ENCODE measurements around the gene SORBS1.

Gene SORBS1

DNA sequence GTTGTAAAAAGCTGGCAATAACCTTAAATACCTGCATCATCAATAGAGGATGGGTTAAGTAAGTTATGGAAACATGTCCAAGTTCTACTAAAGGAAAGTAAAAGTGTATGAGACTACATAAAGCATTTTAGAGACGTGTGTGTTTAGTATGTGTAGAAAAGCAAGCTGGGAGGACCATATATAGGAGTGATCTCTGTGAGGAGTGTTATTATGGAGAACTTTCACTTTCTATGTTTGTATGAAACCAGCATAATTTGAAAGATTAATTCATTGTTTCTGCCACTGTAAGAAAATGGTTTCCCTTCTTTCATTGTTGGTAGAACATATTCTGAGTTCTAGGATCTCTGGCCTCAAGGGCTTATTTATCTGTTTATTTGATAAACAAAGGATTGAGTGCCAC, 251.2 kb downstream of the SORBS1 start:
- DNase-seq (ENCODE audit: low spot score): no peak
- in situ Hi-C loops (cut with MboI; ENCODE audit: low pct_unique_long_range_greater_than_20kb, low sequenced_read_pairs, unreplicated experiment): no loop called here
- TF ChIP-seq, protein P1, sequence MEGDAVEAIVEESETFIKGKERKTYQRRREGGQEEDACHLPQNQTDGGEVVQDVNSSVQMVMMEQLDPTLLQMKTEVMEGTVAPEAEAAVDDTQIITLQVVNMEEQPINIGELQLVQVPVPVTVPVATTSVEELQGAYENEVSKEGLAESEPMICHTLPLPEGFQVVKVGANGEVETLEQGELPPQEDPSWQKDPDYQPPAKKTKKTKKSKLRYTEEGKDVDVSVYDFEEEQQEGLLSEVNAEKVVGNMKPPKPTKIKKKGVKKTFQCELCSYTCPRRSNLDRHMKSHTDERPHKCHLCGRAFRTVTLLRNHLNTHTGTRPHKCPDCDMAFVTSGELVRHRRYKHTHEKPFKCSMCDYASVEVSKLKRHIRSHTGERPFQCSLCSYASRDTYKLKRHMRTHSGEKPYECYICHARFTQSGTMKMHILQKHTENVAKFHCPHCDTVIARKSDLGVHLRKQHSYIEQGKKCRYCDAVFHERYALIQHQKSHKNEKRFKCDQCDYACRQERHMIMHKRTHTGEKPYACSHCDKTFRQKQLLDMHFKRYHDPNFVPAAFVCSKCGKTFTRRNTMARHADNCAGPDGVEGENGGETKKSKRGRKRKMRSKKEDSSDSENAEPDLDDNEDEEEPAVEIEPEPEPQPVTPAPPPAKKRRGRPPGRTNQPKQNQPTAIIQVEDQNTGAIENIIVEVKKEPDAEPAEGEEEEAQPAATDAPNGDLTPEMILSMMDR (IDR thresholded peaks at IDR 0.05; ENCODE audit: extremely low read depth, insufficient read depth, missing control alignments): no peak

DNA sequence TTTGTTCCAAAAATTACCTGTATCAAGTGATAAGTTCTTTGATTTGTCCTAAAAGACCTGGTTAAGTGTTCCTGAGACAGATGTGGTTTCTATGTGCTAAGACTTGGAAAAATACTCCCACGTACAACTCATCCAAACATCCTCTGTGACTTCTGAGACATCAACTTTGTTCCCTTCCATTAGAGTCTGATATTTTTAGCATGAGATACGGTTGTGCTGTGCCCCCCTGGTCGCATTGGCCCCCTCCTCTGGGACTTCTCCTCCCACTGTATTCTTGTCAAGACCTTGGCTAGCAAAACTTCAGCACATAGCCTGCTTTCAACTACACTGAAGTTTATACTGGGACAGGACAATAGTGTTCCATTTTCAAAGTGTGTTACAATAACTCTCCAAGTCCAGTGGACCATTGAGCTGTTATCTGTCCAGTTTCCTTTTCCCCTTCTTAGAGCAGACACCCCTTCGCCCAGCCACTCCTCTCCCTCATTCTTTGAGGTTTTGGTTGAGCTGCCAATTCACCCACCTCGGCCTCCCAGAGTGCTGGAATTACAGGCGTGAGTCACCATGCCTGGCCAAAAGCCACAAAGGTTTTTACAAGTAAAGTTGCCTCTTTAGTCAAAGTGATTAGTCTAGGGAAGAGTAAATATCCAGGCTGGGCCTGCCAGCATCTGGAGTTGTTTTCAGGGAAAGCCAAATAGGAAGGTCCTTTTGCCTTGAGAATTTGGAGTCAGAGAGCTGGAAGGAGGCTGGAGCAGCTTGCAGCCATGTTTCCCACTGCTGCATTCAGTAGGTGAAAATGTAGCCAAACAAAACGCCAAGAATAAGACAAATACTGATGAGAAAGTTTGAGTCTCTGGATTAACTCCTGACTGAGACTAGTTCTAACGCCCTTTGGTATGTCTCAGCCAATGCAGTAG, 252.5 kb downstream of the SORBS1 start:
- no peak for DNase-seq (ENCODE audit: low spot score)
- in situ Hi-C loops (cut with MboI; ENCODE audit: low pct_unique_long_range_greater_than_20kb, low sequenced_read_pairs, unreplicated experiment): no loop called here
- TF ChIP-seq, protein P1 (IDR thresholded peaks at IDR 0.05; ENCODE audit: extremely low read depth, insufficient read depth, missing control alignments): no peak

GRCh38 chr10:95306851-95307250, 254.3 kb downstream of the SORBS1 start:
- TF ChIP-seq, protein P1 (IDR thresholded peaks at IDR 0.05; ENCODE audit: extremely low read depth, insufficient read depth, missing control alignments): no peak
- in situ Hi-C loops (cut with MboI; ENCODE audit: low pct_unique_long_range_greater_than_20kb, low sequenced_read_pairs, unreplicated experiment): no loop called here
- no peak for DNase-seq (ENCODE audit: low spot score)

DNA sequence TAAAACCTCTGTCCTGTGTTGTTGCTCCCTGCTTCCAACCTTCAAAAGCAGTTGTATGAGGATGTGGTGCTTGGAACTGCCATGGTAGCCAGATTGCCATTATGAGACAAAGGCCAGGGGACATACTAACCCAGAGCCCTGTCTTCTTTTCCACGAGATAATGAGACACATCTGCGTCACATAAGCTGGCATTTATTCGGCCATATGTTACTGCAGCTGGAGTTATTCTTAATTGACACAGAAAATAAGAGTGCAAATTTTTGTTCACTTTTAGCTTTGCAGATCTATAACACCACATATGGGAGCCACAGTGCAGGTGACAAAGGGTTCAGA, 254.9 kb downstream of the SORBS1 start:
- in situ Hi-C loops (cut with MboI; ENCODE audit: low pct_unique_long_range_greater_than_20kb, low sequenced_read_pairs, unreplicated experiment): no loop called here
- no peak for DNase-seq (ENCODE audit: low spot score)
- TF ChIP-seq, protein P1 (IDR thresholded peaks at IDR 0.05; ENCODE audit: extremely low read depth, insufficient read depth, missing control alignments): no peak

GRCh38 chr10:95305606-95306317, 255.4 kb downstream of the SORBS1 start:
- in situ Hi-C loops (cut with MboI; ENCODE audit: low pct_unique_long_range_greater_than_20kb, low sequenced_read_pairs, unreplicated experiment): no loop called here
- DNase-seq (ENCODE audit: low spot score): no peak
- TF ChIP-seq, protein P1 (IDR thresholded peaks at IDR 0.05; ENCODE audit: extremely low read depth, insufficient read depth, missing control alignments): no peak

- TF ChIP-seq, protein P1 (IDR thresholded peaks at IDR 0.05; ENCODE audit: extremely low read depth, insufficient read depth, missing control alignments): no peak
- in situ Hi-C loops (cut with MboI; ENCODE audit: low pct_unique_long_range_greater_than_20kb, low sequenced_read_pairs, unreplicated experiment): no loop called here
- no peak for DNase-seq (ENCODE audit: low spot score)
Observed at GRCh38 chr10:95304976-95305375, 256.2 kb downstream of the SORBS1 start.

Data from GM13977 (cell line).